Measurements from ENCODE around the gene SLC25A45. TPM values are rescaled to one million over a fixed set of nuclear protein-coding genes. Genes with fewer than 3 reads are reported as not detected.

Gene SLC25A45
- total RNA-seq, 1 donor from 2014 or later: 2.2 TPM

DNA sequence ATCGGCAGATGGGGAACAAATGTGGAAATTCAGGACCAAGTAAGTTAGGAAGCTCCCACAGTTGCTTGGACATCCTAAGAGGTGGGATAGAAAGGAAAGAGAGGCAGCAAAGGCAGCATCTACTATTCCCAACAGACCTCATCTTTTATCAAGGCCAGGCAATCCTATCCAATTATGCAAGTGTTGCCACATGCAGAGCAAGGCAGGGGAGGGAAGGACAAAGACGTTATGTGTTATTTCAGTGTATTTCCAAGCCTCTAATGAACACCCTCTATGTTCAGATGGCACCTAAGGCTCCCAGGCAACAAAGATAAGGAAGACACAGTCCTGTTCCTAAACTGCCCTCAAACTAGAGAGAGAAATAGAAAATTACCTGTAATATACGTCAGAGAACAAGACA, 18.7 kb downstream of the SLC25A45 start:
- Histone ChIP-seq H3K4me1 (peaks cover 10% of the 10 kb centered on the region), H3K4me3 (no peak overlapping the region), H3K27ac (no peak overlapping the region), H3K36me3 (no peaks in the 10 kb centered on the region), H3K27me3 (no peaks in the 10 kb centered on the region), H3K9me3 (no peaks in the 10 kb centered on the region)
- intact Hi-C loops (cut with DNase I): no loop called here
- DNase-seq (ENCODE audit: extremely low spot score in 2 of 2): no peak
- no peak for TF ChIP-seq CTCF (IDR thresholded peaks at IDR 0.05)
- no peak for TF ChIP-seq POLR2AphosphoS5 (IDR thresholded peaks at IDR 0.05; ENCODE audit: insufficient read depth in 1 of 2, low read depth in 1 of 2)
- no peak for TF ChIP-seq POLR2A (IDR thresholded peaks at IDR 0.05)

- no peak for DNase-seq (ENCODE audit: extremely low spot score in 2 of 2)
- no peak overlapping the region for H3K4me3 ChIP-seq
- no peaks in the 10 kb centered on the region for H3K27me3 ChIP-seq
- H3K27ac ChIP-seq: no peak overlapping the region
- no peaks in the 10 kb centered on the region for H3K9me3 ChIP-seq
- intact Hi-C loops (cut with DNase I): no loop called here
- TF ChIP-seq CTCF (IDR thresholded peaks at IDR 0.05) (no peak), POLR2AphosphoS5 (IDR thresholded peaks at IDR 0.05; ENCODE audit: insufficient read depth in 1 of 2, low read depth in 1 of 2) (no peak), POLR2A (IDR thresholded peaks at IDR 0.05) (no peak)
- H3K4me1 ChIP-seq: peaks cover 10% of the 10 kb centered on the region
- H3K36me3 ChIP-seq: no peaks in the 10 kb centered on the region
Observed at GRCh38 chr11:65362966-65363365, 19.5 kb downstream of the SLC25A45 start.

GRCh38 chr11:65362320-65362931, 20.0 kb downstream of the SLC25A45 start:
- TF ChIP-seq POLR2A (IDR thresholded peaks at IDR 0.05): no peak
- no peak for TF ChIP-seq POLR2AphosphoS5 (IDR thresholded peaks at IDR 0.05; ENCODE audit: insufficient read depth in 1 of 2, low read depth in 1 of 2)
- no peak for TF ChIP-seq CTCF (IDR thresholded peaks at IDR 0.05)
- Histone ChIP-seq H3K4me1 (peaks cover 10% of the 10 kb centered on the region), H3K4me3 (no peak overlapping the region), H3K27ac (no peak overlapping the region), H3K9me3 (no peaks in the 10 kb centered on the region), H3K27me3 (no peaks in the 10 kb centered on the region), H3K36me3 (no peaks in the 10 kb centered on the region)
- no peak for DNase-seq (ENCODE audit: extremely low spot score in 2 of 2)
- intact Hi-C loops (cut with DNase I): no loop called here

DNA sequence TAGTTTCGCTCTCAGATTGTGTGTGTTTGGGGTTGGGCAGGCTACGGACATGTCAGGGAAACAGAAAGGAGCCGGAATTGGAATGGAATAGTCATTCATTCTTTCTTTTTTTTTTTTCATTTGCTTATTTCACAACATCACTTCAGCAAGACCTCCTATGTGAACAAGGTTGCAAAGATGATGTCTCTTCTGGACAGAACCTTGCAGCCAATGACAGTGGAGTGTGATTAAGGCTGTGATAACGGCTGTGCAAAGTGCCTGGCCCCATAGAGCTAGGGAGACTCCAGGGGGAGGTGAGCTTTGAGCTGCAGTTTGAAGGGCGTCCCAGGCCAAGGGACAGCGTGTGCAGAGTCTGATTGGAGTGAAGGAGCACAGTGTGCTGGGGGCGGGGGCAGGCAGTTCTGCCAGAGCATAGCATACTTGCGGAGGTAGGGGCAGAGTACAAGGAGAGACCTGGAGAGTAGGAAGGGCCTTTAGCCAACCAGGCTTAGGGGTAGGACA, 24.5 kb downstream of the SLC25A45 start:
- intact Hi-C loops (cut with DNase I): no loop called here
- Histone ChIP-seq H3K36me3 (no peaks in the 10 kb centered on the region), H3K9me3 (no peaks in the 10 kb centered on the region), H3K27ac (no peak overlapping the region), H3K27me3 (no peaks in the 10 kb centered on the region), H3K4me3 (no peak overlapping the region), H3K4me1 (peaks cover 26% of the 10 kb centered on the region)
- no peak for TF ChIP-seq CTCF (IDR thresholded peaks at IDR 0.05)
- no peak for TF ChIP-seq POLR2A (IDR thresholded peaks at IDR 0.05)
- no peak for TF ChIP-seq POLR2AphosphoS5 (IDR thresholded peaks at IDR 0.05; ENCODE audit: insufficient read depth in 1 of 2, low read depth in 1 of 2)
- no peak for DNase-seq (ENCODE audit: extremely low spot score in 2 of 2)

DNA sequence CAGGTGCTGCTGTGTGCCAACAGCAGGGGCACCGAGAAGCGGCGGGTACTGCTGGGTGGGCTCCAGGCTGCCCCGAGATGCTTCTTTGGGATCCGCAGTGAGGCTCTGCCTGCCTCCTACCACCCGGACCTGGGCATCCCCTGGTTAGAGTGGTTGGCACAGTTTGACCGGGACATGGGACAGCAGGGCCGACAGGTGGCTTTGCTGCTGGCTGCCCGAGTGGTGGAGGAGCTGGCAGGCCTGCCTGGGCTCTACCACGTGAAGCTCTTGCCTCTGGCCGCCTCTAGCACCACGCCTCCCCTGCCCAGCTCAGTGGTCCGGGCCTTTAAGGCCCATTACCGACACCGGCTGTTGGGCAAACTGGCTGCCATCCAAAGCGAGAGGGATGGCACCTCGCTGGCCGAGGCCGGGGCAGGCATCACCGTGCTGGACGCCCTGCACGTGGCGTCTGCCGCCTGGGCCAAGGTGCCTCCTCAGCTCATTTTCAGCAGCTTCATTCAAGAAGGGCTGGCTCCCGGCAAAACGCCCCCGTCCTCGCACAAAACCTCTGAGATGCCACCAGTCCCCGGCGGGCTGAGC, 26.0 kb downstream of the SLC25A45 start:
- Histone ChIP-seq H3K4me3 (no peak overlapping the region), H3K4me1 (peaks cover 26% of the 10 kb centered on the region), H3K9me3 (no peaks in the 10 kb centered on the region), H3K36me3 (peaks cover 0 to 13% of the 10 kb centered on the region in 2 donors), H3K27ac (no peak overlapping the region), H3K27me3 (no peaks in the 10 kb centered on the region)
- intact Hi-C loops (cut with DNase I): no loop called here
- TF ChIP-seq POLR2A (IDR thresholded peaks at IDR 0.05) (no peak), CTCF (IDR thresholded peaks at IDR 0.05) (no peak), POLR2AphosphoS5 (IDR thresholded peaks at IDR 0.05; ENCODE audit: insufficient read depth in 1 of 2, low read depth in 1 of 2) (no peak)
- no peak for DNase-seq (ENCODE audit: extremely low spot score in 2 of 2)

All from vagina (tissue), 2 donors.